ENCODE measurements around the gene STK32B. TPM values are rescaled to one million over a fixed set of nuclear protein-coding genes. Genes with fewer than 3 reads are reported as not detected.

Gene STK32B
- polyA plus RNA-seq, 2 of the 4 experiments (the other 2 are of a cell fraction): 7.6 to 12.1 TPM

DNA sequence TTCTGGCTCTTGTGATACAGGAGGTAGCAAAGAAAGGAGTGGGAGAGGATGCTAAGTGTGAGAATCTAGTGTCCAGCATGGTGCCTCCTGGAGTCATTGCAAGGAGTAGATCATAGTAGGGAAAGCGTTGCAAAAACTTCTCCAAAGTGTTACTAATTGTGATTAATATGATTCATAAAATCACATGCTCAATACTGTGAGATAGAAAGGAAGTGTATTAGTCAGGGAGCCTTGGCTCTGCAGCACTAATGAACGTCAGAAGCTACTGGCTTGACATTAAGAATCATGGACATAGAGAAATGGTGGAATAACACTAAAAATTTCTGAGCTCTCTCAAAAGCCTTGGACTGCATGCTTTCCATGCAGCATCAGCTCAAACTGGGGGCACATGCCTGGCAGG, 358.0 kb downstream of the STK32B start:
- Histone ChIP-seq H3K4me3 (no peak overlapping the region), H3K4me1 (no peaks in the 10 kb centered on the region), H3K27ac (no peak overlapping the region), H3K4me2 (no peak overlapping the region), H3K9me3 (peaks cover 6% of the 10 kb centered on the region; the same call in 2 of the 3 replicates)
- ChIA-PET CTCF (interaction anchor here (0.9 to 2.1 kb wide), 3 partner anchors 10 to 49 kb away, joined by 3 to 8 read pairs (median 3); no protein-coding TSS in a partner anchor), POLR2A (no interaction called here)
- DNase-seq (ENCODE audit: low read depth in 1 of 2, low spot score in 1 of 2): no peak
- no peak for ATAC-seq
- 73% methylated on average over 2 of the region's 2 CpGs for WGBS (ENCODE audit: missing lambda C conversion rate)
- no peak for FAIRE-seq
- TF ChIP-seq NR3C1 (IDR thresholded peaks at IDR 0.05): no peak
- TF ChIP-seq, protein P1, sequence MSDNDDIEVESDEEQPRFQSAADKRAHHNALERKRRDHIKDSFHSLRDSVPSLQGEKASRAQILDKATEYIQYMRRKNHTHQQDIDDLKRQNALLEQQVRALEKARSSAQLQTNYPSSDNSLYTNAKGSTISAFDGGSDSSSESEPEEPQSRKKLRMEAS (IDR thresholded peaks at IDR 0.05): no peak
- TF ChIP-seq FOSL2 (IDR thresholded peaks at IDR 0.05): no peak
- TF ChIP-seq FOSL2 (CRISPR knock-in tag; IDR thresholded peaks at IDR 0.05): no peak
- TF ChIP-seq JUN (IDR thresholded peaks at IDR 0.05): no peak
- no peak for TF ChIP-seq BHLHE40 (IDR thresholded peaks at IDR 0.05; ENCODE audit: low read depth, low read length)
- no peak for TF ChIP-seq GATA3 (IDR thresholded peaks at IDR 0.05; ENCODE audit: borderline replicate concordance)
- TF ChIP-seq KDM1A (IDR thresholded peaks at IDR 0.05; ENCODE audit: low read depth): no peak
- TF ChIP-seq CHD4 (IDR thresholded peaks at IDR 0.05; ENCODE audit: borderline replicate concordance): no peak
- TF ChIP-seq, protein P2, sequence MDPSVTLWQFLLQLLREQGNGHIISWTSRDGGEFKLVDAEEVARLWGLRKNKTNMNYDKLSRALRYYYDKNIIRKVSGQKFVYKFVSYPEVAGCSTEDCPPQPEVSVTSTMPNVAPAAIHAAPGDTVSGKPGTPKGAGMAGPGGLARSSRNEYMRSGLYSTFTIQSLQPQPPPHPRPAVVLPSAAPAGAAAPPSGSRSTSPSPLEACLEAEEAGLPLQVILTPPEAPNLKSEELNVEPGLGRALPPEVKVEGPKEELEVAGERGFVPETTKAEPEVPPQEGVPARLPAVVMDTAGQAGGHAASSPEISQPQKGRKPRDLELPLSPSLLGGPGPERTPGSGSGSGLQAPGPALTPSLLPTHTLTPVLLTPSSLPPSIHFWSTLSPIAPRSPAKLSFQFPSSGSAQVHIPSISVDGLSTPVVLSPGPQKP (IDR thresholded peaks at IDR 0.05; ENCODE audit: low read depth, low read length): no peak
- no peak for TF ChIP-seq TFCP2L1 (CRISPR knock-in tag; IDR thresholded peaks at IDR 0.05)
- no peak for TF ChIP-seq JUNB (IDR thresholded peaks at IDR 0.05)
- no peak for TF ChIP-seq TP53 (CRISPR knock-in tag; IDR thresholded peaks at IDR 0.05)
- TF ChIP-seq CEBPB (IDR thresholded peaks at IDR 0.05): no peak
- TF ChIP-seq, protein P3, sequence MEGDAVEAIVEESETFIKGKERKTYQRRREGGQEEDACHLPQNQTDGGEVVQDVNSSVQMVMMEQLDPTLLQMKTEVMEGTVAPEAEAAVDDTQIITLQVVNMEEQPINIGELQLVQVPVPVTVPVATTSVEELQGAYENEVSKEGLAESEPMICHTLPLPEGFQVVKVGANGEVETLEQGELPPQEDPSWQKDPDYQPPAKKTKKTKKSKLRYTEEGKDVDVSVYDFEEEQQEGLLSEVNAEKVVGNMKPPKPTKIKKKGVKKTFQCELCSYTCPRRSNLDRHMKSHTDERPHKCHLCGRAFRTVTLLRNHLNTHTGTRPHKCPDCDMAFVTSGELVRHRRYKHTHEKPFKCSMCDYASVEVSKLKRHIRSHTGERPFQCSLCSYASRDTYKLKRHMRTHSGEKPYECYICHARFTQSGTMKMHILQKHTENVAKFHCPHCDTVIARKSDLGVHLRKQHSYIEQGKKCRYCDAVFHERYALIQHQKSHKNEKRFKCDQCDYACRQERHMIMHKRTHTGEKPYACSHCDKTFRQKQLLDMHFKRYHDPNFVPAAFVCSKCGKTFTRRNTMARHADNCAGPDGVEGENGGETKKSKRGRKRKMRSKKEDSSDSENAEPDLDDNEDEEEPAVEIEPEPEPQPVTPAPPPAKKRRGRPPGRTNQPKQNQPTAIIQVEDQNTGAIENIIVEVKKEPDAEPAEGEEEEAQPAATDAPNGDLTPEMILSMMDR (IDR thresholded peaks at IDR 0.05): no peak
- TF ChIP-seq SREBF2 (IDR thresholded peaks at IDR 0.05): no peak

DNA sequence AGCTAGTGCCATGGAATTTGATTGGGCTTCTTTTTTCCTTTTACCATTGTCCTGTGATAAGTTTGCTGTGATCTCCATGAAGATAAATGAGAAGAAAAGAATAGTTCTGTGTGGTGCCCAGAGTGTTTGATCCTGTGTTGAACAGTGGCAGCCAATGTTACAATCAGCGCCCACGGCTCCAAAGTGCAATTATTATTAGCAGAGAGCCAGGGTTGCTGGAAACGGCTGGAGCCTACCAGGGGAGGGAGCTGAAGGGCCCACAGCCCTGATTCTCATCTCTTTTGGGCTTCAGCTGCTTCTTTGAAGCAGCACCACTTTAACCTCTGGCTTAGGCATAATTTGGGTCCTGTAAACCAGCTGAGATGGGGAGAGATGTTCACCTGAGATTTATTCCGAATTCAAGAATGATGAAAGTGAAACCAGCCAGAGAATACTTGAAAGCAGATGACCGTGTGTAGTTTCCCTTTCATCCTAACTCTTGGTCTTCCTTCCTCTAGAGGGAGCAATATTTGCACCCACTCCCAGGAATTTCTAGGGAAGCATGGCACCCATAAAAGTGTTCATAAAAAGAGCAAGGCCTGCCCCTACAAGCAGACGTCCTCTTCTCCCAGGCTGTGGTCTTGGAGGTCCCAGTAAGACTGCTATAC, 358.8 kb downstream of the STK32B start:
- ChIA-PET POLR2A (no interaction called here), CTCF (interaction anchor here (0.9 to 2.1 kb wide), 3 partner anchors 11 to 50 kb away, joined by 3 to 8 read pairs (median 3); no protein-coding TSS in a partner anchor)
- DNase-seq (ENCODE audit: low read depth in 1 of 2, low spot score in 1 of 2): no peak
- H3K4me3 ChIP-seq: no peak overlapping the region
- no peak overlapping the region for H3K4me2 ChIP-seq
- no peaks in the 10 kb centered on the region for H3K4me1 ChIP-seq
- no peak for ATAC-seq
- no peak for FAIRE-seq
- H3K9me3 ChIP-seq: peaks cover 6% of the 10 kb centered on the region; the same call in 2 of the 3 replicates
- TF ChIP-seq PHF8 (IDR thresholded peaks at IDR 0.05; ENCODE audit: borderline replicate concordance, low read depth) (no peak), ZNF302 (CRISPR knock-in tag; IDR thresholded peaks at IDR 0.05) (no peak), TFCP2L1 (CRISPR knock-in tag; IDR thresholded peaks at IDR 0.05) (no peak), FOXS1 (CRISPR knock-in tag; IDR thresholded peaks at IDR 0.05) (no peak)
- WGBS (ENCODE audit: missing lambda C conversion rate): 78% methylated on average over 6 of the region's 6 CpGs
- H3K27ac ChIP-seq: no peak overlapping the region

DNA sequence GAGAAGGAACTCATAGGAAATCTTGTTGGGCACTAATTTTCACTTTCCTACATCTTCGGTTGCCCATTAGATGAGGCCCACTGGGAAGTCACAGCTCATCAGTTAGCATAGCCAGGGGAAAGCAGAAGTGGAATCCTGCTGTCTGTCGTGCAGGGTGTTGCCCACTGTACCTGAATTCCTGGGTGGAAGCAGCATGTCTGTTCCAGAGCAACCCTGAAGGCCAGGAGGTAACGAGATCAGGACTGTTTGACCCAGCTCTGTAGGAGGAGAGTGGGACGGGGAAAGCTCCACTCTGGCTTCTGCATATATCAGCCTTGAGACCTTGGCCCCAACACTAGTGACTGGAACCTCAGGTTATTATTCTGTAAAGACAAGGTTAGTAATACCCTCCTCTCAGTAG, 361.0 kb downstream of the STK32B start:
- H3K4me1 ChIP-seq: no peaks in the 10 kb centered on the region
- CTCF ChIA-PET: interaction anchor here (2.1 kb wide), 1 partner anchor 12 kb away, joined by 4 read pairs; no protein-coding TSS in a partner anchor
- WGBS (ENCODE audit: missing lambda C conversion rate): 79% methylated on average over 4 of the region's 4 CpGs
- H3K27ac ChIP-seq: no peak overlapping the region
- no peak overlapping the region for H3K4me3 ChIP-seq
- POLR2A ChIA-PET: no interaction called here
- no peak overlapping the region for H3K4me2 ChIP-seq
- DNase-seq (ENCODE audit: low read depth in 1 of 2, low spot score in 1 of 2) (no peak), FAIRE-seq (no peak), ATAC-seq (no peak)
- H3K9me3 ChIP-seq: peaks cover 8% of the 10 kb centered on the region; the same call in 2 of the 3 replicates
- TF ChIP-seq MYC (IDR thresholded peaks at IDR 0.05; ENCODE audit: borderline replicate concordance, low read length) (no peak), CBX2 (IDR thresholded peaks at IDR 0.05; ENCODE audit: borderline replicate concordance, low read depth) (no peak), CHD2 (IDR thresholded peaks at IDR 0.05; ENCODE audit: low read length, partially characterized antibody) (no peak), ZC3H11A (IDR thresholded peaks at IDR 0.05) (no peak), FOSL2 (IDR thresholded peaks at IDR 0.05) (no peak), FOSL2 (CRISPR knock-in tag; IDR thresholded peaks at IDR 0.05) (no peak), RNF2 (IDR thresholded peaks at IDR 0.05; ENCODE audit: borderline replicate concordance, low read depth) (no peak), CBX8 (IDR thresholded peaks at IDR 0.05) (no peak)
- TF ChIP-seq, protein P4, sequence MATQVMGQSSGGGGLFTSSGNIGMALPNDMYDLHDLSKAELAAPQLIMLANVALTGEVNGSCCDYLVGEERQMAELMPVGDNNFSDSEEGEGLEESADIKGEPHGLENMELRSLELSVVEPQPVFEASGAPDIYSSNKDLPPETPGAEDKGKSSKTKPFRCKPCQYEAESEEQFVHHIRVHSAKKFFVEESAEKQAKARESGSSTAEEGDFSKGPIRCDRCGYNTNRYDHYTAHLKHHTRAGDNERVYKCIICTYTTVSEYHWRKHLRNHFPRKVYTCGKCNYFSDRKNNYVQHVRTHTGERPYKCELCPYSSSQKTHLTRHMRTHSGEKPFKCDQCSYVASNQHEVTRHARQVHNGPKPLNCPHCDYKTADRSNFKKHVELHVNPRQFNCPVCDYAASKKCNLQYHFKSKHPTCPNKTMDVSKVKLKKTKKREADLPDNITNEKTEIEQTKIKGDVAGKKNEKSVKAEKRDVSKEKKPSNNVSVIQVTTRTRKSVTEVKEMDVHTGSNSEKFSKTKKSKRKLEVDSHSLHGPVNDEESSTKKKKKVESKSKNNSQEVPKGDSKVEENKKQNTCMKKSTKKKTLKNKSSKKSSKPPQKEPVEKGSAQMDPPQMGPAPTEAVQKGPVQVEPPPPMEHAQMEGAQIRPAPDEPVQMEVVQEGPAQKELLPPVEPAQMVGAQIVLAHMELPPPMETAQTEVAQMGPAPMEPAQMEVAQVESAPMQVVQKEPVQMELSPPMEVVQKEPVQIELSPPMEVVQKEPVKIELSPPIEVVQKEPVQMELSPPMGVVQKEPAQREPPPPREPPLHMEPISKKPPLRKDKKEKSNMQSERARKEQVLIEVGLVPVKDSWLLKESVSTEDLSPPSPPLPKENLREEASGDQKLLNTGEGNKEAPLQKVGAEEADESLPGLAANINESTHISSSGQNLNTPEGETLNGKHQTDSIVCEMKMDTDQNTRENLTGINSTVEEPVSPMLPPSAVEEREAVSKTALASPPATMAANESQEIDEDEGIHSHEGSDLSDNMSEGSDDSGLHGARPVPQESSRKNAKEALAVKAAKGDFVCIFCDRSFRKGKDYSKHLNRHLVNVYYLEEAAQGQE (IDR thresholded peaks at IDR 0.05): no peak
- TF ChIP-seq, protein P2 (IDR thresholded peaks at IDR 0.05; ENCODE audit: low read depth, low read length): no peak

Measured in A549 (cell line).